HL-60 (cell line): ENCODE measurements around the gene HSP90AA1.

Experiments used
- GABPA ChIP-seq: IDR thresholded peaks from 2 replicates; pipeline ENCODE4 v1.6.1; 2012; ENCODE audit warnings: low read depth
- POLR2AphosphoS5 ChIP-seq: IDR thresholded peaks from 2 replicates; pipeline ENCODE4 v1.6.1; 2012; ENCODE audit warnings: low read depth
- SPI1 ChIP-seq: IDR thresholded peaks from 2 replicates; pipeline ENCODE4 v1.6.1; 2012; ENCODE audit warnings: low read depth, mild to moderate bottlenecking, borderline replicate concordance
- TF ChIP-seq, protein P1 (sequence below): IDR thresholded peaks from one replicate; pipeline ENCODE4 v1.5.1; 2011; ENCODE audit warnings: low read length, control low read depth, inconsistent platforms; ENCODE audit not compliant: insufficient read depth
- TF ChIP-seq, protein P2 (sequence below): IDR thresholded peaks from 2 replicates; pipeline ENCODE4 v1.6.1; 2012; ENCODE audit warnings: low read depth; ENCODE audit not compliant: insufficient replicate concordance

DNA sequence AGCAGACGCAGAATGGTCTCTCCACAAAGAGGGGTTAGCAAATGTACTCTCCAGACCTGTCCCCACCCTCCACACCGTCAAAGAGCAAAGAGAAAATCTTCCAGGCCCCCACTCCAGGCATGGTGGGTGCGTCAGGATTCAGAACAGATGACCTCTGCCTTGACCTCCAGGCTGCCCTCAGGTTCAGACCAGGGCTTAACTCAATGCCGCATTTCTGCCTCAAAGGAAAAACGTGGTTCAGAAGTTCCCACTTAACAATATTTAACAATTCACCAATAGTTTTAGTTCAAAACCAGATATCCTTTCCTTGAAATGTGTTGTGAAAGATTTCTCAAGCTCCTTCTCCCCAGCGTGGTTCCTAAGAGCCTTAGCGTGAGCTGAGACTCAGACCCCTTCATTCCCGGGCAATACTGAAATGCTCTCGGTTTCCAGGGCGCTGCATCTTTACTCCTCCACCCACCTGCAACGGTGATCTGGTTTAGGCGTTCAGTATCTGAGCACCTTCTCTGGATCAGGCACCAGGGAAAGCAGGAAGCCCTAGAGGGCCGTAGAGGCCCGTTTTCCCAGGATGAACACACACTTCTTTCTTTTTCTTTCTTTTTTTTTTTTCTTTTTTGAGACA is 22.9 kb downstream of the HSP90AA1 start:
- TF ChIP-seq, protein P1, sequence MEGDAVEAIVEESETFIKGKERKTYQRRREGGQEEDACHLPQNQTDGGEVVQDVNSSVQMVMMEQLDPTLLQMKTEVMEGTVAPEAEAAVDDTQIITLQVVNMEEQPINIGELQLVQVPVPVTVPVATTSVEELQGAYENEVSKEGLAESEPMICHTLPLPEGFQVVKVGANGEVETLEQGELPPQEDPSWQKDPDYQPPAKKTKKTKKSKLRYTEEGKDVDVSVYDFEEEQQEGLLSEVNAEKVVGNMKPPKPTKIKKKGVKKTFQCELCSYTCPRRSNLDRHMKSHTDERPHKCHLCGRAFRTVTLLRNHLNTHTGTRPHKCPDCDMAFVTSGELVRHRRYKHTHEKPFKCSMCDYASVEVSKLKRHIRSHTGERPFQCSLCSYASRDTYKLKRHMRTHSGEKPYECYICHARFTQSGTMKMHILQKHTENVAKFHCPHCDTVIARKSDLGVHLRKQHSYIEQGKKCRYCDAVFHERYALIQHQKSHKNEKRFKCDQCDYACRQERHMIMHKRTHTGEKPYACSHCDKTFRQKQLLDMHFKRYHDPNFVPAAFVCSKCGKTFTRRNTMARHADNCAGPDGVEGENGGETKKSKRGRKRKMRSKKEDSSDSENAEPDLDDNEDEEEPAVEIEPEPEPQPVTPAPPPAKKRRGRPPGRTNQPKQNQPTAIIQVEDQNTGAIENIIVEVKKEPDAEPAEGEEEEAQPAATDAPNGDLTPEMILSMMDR = no peak
- TF ChIP-seq POLR2AphosphoS5 (no peak), GABPA (no peak), SPI1 (no peak)
- TF ChIP-seq, protein P2, sequence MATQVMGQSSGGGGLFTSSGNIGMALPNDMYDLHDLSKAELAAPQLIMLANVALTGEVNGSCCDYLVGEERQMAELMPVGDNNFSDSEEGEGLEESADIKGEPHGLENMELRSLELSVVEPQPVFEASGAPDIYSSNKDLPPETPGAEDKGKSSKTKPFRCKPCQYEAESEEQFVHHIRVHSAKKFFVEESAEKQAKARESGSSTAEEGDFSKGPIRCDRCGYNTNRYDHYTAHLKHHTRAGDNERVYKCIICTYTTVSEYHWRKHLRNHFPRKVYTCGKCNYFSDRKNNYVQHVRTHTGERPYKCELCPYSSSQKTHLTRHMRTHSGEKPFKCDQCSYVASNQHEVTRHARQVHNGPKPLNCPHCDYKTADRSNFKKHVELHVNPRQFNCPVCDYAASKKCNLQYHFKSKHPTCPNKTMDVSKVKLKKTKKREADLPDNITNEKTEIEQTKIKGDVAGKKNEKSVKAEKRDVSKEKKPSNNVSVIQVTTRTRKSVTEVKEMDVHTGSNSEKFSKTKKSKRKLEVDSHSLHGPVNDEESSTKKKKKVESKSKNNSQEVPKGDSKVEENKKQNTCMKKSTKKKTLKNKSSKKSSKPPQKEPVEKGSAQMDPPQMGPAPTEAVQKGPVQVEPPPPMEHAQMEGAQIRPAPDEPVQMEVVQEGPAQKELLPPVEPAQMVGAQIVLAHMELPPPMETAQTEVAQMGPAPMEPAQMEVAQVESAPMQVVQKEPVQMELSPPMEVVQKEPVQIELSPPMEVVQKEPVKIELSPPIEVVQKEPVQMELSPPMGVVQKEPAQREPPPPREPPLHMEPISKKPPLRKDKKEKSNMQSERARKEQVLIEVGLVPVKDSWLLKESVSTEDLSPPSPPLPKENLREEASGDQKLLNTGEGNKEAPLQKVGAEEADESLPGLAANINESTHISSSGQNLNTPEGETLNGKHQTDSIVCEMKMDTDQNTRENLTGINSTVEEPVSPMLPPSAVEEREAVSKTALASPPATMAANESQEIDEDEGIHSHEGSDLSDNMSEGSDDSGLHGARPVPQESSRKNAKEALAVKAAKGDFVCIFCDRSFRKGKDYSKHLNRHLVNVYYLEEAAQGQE = no peak
